Measurements from ENCODE around the gene ARPC1B. TPM values are rescaled to one million over a fixed set of nuclear protein-coding genes. Genes with fewer than 3 reads are reported as not detected.

Gene ARPC1B
- total and polyA plus RNA-seq, 2 of the 8 experiments (the other 6 are each of a cell fraction or from before 2014, with no cell fraction given), result 64.5 to 115 TPM

DNA sequence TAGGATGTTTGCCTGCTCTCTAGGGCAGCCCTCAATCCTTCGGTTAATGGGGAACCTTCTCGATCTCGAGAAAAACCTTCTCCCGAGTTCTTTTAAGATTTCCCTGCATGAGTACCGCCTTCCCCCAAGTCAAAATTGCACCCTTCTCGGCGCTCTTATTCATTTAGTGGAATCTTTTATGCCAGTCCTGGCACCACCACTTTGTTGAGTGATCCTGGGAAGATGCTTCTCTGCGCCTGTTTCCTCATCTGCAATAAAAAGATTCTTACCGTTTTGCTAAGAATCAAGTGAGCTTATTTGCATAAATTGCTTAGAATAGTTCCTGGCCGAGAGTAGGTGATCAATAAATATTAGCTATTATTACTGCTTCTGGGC is 48.1 kb upstream of the ARPC1B start:
- Histone ChIP-seq H3K79me2 (ENCODE audit: control insufficient read depth in 1 of 2, insufficient read depth in 2 of 2, low read length in 2 of 2) (peaks cover 0 to 44% of the 10 kb centered on the region in 2 experiments; a peak in 3 of 4 replicates), H4K5ac (ENCODE audit: insufficient read length, low read depth, low read length) (no peak overlapping the region), H2BK120ac (replicated peaks; ENCODE audit: low read depth, low read length) (no peak overlapping the region), H3K27ac (ENCODE audit: low read depth, low read length) (no peak overlapping the region), H4K91ac (replicated peaks; ENCODE audit: insufficient read length, low read length) (no peak overlapping the region), H3K4ac (replicated peaks; ENCODE audit: insufficient read length, low read depth, low read length) (no peak overlapping the region), H2BK12ac (ENCODE audit: low read depth, low read length) (no peak overlapping the region), H3K9ac (replicated peaks in 1 of 4; ENCODE audit: extremely low read depth in 1 of 4, low read depth in 3 of 4, low read length in 3 of 4) (peak overlapping the region; percentile 63 to 84 (median 76); a peak in 5 of 7 replicates), H4K8ac (ENCODE audit: extremely low read depth, insufficient read depth, low read length) (no peak overlapping the region), H4K20me1 (replicated peaks in 1 of 2; ENCODE audit: control insufficient read depth in 1 of 2, insufficient read depth in 2 of 2, low read length in 2 of 2) (peaks cover 0 to 4% of the 10 kb centered on the region in 2 experiments), H2BK5ac (ENCODE audit: low read depth, low read length) (no peak overlapping the region), H2BK20ac (ENCODE audit: low read length) (no peak overlapping the region), H3K4me2 (ENCODE audit: insufficient read depth in 1 of 2, low read depth in 2 of 2, low read length in 2 of 2) (peak overlapping the region; percentile 72 to 75), H2AK5ac (ENCODE audit: low read depth, low read length) (no peak overlapping the region), H3K27me3 (replicated peaks in 1 of 4; ENCODE audit: control insufficient read depth in 3 of 4, extremely low read depth in 1 of 4, insufficient read depth in 3 of 4, low read length in 3 of 4) (no peaks in the 10 kb centered on the region), H3K4me1 (replicated peaks in 1 of 4; ENCODE audit: control insufficient read depth in 3 of 4, insufficient read depth in 4 of 4, low read length in 3 of 4) (no peaks in the 10 kb centered on the region; a peak in 2 of 7 replicates), H3K14ac (ENCODE audit: insufficient read length) (no peak overlapping the region), H3K4me3 (ENCODE audit: extremely low read depth in 1 of 4, insufficient read depth in 2 of 4, low read depth in 3 of 4, low read length in 4 of 4) (peak overlapping the region; percentile 70 to 99 (median 94)), H3K23ac (ENCODE audit: insufficient read length) (no peak overlapping the region), H3K36me3 (ENCODE audit: control insufficient read depth in 2 of 4, insufficient read depth in 4 of 4, low read length in 3 of 4) (no peaks in the 10 kb centered on the region), H3K23me2 (ENCODE audit: low read depth, low read length) (peaks cover 7% of the 10 kb centered on the region), H2AFZ (ENCODE audit: low read length) (0 out of 2 replicates have a peak overlapping the region, but pooled peaks have one; percentile 10), H3K56ac (replicated peaks; ENCODE audit: insufficient read length, low read depth, low read length) (no peak overlapping the region), H3K18ac (ENCODE audit: extremely low read depth, low read length) (no peak overlapping the region), H3K9me3 (ENCODE audit: insufficient read depth in 2 of 2, low read depth in 1 of 2, low read length in 1 of 2) (no peaks in the 10 kb centered on the region), H2BK15ac (ENCODE audit: low read length) (no peak overlapping the region), H3K79me1 (ENCODE audit: low read depth, low read length) (no peaks in the 10 kb centered on the region; the same call in 1 of the 2 replicates)
- ChIA-PET CTCF (ENCODE audit: partially characterized antibody) (interaction anchor here (0.6 to 8.3 kb wide), 4 partner anchors 13 to 330 kb away, joined by 3 to 50 read pairs (median 3); no protein-coding TSS in a partner anchor), POLR2A (ENCODE audit: partially characterized antibody) (interaction anchor here (0.8 to 1.1 kb wide), 2 partner anchors 16 to 189 kb away, joined by 3 read pairs; no protein-coding TSS in a partner anchor)
- 19% methylated on average over 10 of the region's 10 CpGs; no CpG with 5 or more reads in 1 of the 2 experiments for WGBS, 2 experiments (ENCODE audit: extremely low coverage in 1 of 2, insufficient coverage in 1 of 2, insufficient read length in 1 of 2, insufficient replicate concordance in 2 of 2, low coverage in 1 of 2, low lambda C conversion rate in 2 of 2, missing lambda C conversion rate in 1 of 2)
- TF ChIP-seq GTF2F1 (IDR thresholded peaks at IDR 0.05; ENCODE audit: borderline replicate concordance, low read depth, low read length) (no peak), KDM4A (IDR thresholded peaks at IDR 0.05; ENCODE audit: low read depth, low read length, severe bottlenecking) (peak; percentile 8), RBBP5 (IDR thresholded peaks at IDR 0.05; ENCODE audit: borderline replicate concordance, low read depth, low read length) (no peak)
- TF ChIP-seq, protein P1, sequence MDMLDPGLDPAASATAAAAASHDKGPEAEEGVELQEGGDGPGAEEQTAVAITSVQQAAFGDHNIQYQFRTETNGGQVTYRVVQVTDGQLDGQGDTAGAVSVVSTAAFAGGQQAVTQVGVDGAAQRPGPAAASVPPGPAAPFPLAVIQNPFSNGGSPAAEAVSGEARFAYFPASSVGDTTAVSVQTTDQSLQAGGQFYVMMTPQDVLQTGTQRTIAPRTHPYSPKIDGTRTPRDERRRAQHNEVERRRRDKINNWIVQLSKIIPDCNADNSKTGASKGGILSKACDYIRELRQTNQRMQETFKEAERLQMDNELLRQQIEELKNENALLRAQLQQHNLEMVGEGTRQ (IDR thresholded peaks at IDR 0.05; ENCODE audit: low read length), result no peak
- DNase-seq (ENCODE audit: low read depth in 1 of 2, low spot score in 2 of 2), result no peak
- no peak for FAIRE-seq

Data from H1 (cell line).